LNCAP (cell line): ENCODE results near the gene SWAP70.

Source experiments
- TF ChIP-seq, protein P1 (sequence below): fragments of 450-650 bp; IDR thresholded peaks from 2 replicates; pipeline ENCODE4 v1.5.1; 2017; ENCODE audit warnings: mild to moderate bottlenecking

Gene SWAP70

GRCh38 chr11:9719566-9720289 is 55.9 kb downstream of the SWAP70 start:
- TF ChIP-seq, protein P1, sequence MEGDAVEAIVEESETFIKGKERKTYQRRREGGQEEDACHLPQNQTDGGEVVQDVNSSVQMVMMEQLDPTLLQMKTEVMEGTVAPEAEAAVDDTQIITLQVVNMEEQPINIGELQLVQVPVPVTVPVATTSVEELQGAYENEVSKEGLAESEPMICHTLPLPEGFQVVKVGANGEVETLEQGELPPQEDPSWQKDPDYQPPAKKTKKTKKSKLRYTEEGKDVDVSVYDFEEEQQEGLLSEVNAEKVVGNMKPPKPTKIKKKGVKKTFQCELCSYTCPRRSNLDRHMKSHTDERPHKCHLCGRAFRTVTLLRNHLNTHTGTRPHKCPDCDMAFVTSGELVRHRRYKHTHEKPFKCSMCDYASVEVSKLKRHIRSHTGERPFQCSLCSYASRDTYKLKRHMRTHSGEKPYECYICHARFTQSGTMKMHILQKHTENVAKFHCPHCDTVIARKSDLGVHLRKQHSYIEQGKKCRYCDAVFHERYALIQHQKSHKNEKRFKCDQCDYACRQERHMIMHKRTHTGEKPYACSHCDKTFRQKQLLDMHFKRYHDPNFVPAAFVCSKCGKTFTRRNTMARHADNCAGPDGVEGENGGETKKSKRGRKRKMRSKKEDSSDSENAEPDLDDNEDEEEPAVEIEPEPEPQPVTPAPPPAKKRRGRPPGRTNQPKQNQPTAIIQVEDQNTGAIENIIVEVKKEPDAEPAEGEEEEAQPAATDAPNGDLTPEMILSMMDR, result no peak

- TF ChIP-seq, protein P1, result no peak
These were observed 56.4 kb downstream of the SWAP70 start for GRCh38 chr11:9720290-9720630.

- TF ChIP-seq, protein P1, result no peak
These were observed 58.1 kb downstream of the SWAP70 start for GRCh38 chr11:9722023-9722422.

DNA sequence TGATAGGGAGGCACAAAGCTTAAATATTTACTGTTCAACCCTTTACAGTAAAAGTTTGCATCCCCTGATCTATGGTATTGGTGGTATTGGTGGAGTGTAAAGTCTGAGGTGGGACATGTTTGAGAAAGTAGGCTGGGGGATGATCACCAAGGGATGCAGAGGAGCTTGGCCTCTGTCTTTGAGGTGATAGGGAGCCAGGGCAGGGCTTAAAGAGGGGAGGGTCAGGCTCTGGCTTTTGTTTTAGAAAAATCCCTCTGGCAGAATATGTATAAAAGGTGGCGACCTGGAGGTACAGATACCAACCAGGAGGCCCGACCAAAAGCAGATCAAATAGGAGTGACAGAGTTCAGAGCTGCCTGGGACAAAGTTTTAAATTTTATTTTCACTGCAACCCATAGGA is 59.0 kb downstream of the SWAP70 start:
- TF ChIP-seq, protein P1, result no peak

DNA sequence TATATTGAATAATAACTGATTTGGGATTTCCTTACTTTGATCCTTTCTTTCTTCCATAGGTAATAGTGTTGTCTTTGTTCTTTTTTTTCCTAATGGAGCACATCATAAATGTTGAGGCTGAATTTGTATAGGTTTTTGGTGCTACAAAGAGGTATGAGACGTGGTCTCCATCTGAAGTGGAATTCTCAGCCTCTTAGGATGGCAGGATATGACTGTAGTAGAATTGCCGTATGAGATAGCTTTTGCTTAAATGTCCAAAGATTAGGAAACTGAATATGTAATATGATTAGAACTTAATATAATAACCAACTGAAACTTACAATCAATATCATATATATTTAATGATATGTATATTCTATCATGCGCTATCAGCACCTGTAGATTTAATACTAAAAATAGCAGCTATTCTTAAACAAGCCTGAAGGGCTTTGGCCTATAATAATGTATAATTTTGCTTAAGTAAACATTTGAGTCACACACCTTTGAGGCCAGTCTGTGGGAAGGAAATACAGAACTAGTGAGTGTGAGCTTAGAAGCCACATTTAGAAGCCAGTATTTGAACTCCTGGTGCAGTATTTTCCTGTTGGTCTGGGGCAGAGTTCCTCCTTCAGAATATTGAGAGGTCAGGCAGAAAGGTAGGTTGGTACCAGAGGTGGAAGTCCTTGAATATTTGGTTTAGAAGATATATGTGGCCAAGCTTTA is 62.6 kb downstream of the SWAP70 start:
- TF ChIP-seq, protein P1, result no peak

DNA sequence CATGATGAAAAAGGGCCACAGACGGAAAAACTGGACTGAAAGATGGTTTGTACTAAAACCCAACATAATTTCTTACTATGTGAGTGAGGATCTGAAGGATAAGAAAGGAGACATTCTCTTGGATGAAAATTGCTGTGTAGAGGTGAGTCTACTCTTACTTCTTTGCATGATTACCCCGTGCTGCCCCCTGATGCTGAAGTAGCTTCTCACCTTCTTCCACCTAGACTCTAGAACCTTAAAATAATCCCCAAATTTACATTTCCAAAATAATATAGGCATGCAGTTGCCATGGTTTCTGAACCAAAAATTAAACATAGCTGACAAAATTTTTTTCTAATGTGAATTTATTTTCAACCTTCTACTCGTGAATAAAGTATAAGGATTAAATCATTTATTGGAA is 64.2 kb downstream of the SWAP70 start:
- TF ChIP-seq, protein P1, result no peak

DNA sequence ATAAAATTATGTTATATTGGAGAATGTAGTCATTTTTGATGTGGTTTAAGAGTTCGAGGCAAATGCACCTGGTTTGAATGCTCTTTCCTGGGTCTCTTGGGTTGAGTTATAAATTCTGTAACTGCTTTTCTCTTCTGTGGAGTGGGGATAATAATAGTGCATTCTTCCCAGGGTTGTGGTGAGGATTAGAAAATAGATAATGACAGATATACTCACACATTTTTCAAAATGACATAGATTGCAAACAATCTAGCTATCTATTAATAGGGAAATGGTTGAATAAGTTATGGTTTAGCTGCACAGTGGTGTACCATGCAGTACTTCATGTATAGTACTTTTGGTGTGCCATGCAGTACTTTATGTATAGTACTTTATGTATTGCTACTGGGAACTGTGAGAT is 67.4 kb downstream of the SWAP70 start:
- TF ChIP-seq, protein P1, result no peak
